HG02852 (cell line): Measurements from ENCODE around the gene EID3.
"Not testable (repeated sequence)": the region's sequence is repeated elsewhere in the genome, so short reads cannot be mapped to it uniquely, and the experiment has no call there.

Experiments used
- ATAC-seq: cut with Tn5 transposase; IDR thresholded peaks from one replicate; pipeline ENCODE4 v1.9.1; 2021; ENCODE audit warnings: mild to moderate bottlenecking, moderate library complexity; ENCODE audit not compliant: unreplicated experiment

The EID3 gene

DNA sequence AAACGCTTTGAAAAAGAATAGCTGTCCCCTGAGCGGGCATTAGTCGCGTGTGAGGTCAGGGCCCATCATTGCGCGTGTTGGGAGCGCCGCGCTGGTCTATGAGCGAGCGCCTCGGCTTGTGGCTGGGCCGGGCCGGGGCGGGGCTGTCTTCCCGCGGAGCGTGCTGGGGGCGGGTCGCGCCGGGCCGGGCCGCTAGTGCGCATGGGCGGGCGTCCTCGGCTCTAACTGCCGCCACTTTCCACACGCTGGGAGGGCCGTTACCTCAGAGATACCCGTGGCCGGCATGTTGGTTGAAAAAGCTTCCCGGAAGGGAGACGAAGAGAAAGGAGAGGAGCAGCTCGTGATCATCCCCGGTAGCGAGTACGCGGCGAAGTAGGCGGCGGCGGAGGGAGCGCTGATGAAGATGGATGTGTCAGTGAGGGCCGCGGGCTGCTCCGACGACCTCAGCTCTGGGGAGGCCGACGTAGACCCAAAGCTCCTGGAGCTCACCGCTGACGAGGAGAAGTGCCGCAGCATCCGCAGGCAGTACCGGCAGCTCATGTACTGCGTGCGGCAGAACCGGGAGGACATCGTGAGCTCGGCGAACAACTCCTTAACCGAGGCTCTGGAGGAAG is at the start of gene EID3:
Gene EID3 (plus strand): TSS at position 202 of the 614 bp plus-strand sequence. CDS start 196 bp downstream, at position 398.
- peak; percentile 79 for ATAC-seq

DNA sequence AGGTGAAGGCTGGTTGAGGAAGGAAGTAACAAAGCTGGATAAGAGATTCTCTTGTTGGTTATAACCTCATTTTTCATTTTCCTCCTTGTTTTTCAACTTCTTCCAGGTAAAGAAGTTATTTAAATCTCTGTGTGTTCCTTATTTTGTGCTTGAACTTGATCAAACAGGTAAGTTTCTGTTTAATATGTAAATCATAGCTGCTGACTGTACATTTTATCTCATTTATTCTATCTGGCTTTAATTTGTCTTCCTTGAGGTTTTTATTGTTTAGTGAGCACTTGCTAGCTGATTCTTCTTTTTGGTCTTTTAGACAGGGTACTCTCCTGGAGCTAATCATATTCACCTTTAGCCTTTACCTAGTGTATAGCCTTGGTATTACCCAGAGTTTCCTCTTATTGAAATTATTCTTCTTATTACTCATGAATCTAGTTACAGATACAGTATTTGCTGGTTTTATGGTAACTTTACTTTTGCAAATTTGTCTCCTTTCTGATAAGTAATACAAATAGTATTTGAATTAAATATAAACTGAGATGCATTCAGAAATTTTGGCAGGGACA is 45.5 kb upstream of the EID3 start:
- ATAC-seq = no peak

DNA sequence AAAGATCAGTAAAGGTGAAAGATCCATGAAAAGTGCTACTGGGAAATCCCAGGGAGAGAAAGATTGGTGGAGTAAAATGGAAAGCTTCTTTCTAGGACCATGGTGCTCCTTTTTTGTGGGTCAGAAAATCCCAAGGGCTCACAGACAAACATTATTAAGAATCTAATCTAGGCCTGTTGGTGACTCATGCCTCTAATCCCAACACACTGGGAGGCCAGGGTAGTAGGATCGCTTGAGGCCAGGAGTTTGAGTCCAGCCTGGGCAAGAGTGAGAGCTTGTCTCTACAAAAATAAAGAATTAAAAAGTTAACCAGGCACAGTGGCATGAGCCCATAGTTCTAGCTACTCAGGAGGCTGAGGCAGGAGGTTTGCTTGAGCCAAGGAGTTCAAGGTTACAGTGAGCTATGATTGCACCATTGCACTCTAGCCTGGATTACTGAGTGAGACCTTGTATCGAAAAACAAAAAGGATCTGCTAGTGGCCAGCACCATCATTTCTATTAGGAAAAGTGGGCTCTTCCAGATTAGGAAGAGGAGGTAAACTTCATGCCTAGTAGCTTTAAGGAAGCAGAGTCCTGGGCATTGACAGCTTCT is 45.0 kb upstream of the EID3 start:
- ATAC-seq = no peak

DNA sequence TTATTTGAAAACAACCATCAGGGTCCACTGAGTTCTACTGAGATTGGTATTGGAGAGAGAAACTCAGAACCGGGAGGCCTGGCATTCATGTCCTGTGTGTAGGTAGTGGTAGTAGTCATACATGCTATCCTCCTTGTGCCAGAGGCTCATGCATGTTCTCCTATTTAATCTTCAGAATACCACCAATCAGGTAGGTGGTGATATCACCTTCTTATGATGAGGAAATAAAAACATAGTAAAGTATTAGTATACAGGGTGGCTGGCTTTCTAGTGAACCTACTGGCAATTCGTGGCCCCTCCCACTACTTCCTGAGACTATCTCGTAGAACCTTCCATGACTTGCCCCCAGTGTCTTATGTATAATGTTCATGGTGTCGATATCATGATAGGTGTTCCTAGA is 40.5 kb upstream of the EID3 start:
- no peak for ATAC-seq

- no peak for ATAC-seq
Observed at GRCh38 chr12:104263580-104264358, 39.8 kb upstream of the EID3 start.

- ATAC-seq = not testable (repeated sequence)
Observed at GRCh38 chr12:104265436-104265835, 38.1 kb upstream of the EID3 start.

DNA sequence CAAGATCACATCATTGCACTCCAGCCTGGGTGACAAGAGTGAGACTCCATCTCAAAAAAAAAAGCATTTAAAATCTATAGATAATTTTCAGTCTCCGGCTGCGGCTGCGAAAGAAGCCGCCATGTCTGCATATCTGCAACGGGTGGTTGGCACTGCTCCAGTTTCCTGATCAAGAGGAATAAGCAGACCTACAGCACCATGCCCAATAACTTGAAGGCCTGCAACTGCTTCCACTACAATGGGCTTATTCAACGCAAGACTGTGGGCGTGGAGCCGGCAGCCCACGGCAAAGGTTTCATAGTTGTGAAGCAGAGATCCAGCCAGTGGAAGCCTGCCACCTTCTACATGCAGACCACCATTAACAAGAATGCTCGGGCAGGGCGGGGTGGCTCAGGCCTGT is 30.6 kb upstream of the EID3 start:
- no peak for ATAC-seq

DNA sequence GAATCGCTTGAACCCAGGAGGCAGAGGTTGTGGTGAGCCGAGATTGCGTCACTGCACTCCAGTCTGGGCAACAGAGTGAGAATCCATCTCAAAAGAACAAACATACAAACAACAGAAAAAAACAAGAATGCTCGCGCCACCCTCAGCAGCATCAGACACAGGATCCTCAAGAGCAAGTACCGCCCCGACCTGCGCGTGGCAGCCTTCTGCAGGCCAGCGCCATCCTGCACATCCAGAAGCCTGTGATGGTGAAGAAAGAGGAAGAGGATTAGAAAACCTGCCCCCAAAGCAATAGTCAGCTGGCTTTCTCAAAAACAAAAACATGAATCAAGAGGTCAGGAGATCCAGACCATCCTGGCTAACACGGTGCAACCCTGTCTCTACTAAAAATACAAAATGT is 30.0 kb upstream of the EID3 start:
- no peak for ATAC-seq

DNA sequence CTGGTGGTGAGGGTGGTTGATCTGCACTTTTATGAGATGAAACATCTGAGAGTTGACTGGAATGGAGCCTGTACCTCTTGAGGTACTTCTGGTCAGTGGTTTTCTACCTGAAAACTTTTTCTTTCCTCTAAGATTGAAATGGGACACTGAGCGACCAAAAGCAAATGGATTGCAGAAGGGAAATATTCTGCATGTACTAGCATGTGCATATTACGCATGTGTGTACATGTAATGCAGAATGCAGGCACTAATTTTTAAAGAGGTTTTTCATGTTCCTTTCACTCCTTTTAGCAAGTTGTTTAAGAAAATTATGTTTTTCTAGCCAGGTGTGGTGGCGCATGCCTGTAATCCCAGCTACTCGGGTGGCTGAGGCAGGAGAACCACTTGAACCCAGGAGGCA is 28.7 kb upstream of the EID3 start:
- no peak for ATAC-seq

DNA sequence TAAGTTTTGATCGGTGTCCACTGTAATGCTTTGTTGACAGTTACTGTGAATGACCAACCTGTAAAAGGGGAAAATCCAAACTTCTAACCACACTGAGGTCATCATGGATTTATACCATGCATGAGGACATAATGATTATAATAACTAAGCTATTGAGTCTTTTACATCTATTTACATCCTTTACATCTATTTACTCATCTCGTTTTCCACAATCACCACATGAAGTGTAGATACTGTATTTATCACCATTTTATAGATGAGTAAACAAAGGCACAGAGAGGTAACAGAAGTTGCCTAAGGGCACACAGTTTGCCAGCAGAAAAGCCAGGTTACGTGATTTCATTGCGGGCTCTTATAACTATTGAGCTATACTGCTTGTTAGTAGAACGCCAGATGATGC is 27.9 kb upstream of the EID3 start:
- no peak for ATAC-seq

DNA sequence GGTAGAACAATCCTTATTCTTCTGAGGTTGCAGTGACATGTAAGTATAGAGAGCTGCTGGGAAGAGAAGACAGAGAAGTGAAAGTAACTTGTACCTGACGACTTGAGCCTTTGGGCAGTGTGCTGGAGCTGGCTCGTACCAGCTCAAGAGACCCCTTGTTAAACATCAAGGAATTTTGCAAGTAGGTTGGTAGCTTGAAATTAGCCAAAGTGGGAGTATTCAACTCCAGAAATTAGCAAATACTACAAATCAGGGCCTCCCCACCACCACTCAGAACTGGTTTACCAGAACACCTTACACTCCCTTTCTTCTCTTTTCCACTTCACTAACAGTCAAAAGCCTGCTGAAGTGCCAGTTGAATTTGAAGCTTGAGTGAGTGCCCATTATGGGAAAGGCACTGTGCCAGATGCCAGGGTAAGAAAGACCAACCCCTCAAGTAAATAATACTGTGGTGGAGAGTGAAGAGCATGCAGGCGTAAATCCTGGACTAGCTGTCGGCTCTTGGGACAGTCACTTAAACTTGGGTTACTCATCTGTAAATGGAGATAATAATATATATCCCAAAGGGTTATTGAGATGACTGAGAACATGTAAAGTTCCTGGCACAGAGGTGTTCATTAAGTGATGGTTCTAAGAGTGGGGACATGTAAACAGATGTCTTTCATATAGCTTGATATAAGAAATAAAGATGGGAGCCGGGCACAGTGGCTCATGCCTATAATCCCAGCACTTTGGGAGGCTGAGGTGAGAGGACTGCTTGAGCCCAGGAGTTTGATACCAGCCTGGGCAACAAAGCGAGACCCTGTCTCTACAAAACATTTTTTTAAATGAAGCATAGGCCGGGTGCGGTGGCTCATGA is 27.0 kb upstream of the EID3 start:
- ATAC-seq = no peak

DNA sequence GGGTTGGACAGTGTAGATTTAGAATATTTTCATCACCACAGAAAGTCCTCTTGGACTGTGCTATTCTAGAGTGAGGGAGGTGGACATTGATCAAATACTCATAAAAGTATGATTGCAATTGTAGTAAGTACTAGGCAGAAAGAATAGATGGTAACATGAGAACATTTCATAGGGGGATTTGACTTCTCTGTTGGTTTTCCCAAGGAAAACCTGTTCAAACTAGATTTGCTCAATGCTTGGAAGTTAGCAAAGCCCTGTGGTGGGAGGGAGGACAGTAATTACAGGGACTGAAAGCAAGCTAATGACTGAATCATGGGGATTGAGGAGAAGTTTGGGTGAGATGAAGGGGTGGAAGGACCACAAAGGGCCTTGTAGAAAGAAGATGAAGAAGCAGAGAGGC is 24.4 kb upstream of the EID3 start:
- no peak for ATAC-seq

- ATAC-seq = no peak
Observed at GRCh38 chr12:104280111-104280510, 23.4 kb upstream of the EID3 start.

- no peak for ATAC-seq
Observed at GRCh38 chr12:104280717-104281458, 22.7 kb upstream of the EID3 start.

DNA sequence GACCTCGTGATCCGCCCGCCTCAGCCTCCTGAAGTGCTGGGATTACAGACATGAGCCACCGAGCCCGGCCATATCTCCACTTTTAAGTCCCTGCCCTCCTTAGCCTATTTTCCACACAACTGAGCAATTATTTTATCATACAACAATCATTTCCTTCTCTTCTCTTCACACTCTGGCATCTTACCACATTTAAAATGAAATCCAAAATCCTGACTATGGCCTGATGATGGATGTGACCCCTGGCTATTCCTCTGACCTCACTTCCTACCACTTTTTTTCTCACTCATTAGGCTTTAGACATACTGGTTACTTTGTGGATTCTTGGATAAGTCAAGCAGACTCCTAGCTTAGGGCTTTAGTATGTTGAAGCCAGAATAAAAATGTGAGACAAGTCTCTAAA is 21.9 kb upstream of the EID3 start:
- ATAC-seq = no peak

DNA sequence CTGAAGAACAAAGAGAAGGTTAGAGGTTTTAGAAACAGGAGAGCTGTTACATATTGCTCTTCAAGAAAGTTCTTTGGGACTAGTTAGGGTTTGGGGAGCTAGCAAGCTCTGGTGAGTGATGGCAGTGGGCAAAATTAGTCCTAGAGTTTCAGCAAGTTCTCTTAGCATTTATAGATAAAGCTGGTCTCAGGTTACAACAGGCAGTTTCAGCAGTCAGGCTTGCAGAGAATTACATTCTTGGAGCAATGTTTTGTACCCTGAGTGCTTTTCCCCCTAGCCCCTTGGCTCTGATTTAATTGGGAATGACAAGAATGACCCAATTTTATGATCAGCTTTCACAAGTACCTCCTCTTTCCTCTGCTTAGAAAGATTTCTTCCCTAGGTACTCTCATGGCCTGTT is 21.4 kb upstream of the EID3 start:
- no peak for ATAC-seq

- ATAC-seq = no peak
Observed at GRCh38 chr12:104285740-104286515, 17.6 kb upstream of the EID3 start.

DNA sequence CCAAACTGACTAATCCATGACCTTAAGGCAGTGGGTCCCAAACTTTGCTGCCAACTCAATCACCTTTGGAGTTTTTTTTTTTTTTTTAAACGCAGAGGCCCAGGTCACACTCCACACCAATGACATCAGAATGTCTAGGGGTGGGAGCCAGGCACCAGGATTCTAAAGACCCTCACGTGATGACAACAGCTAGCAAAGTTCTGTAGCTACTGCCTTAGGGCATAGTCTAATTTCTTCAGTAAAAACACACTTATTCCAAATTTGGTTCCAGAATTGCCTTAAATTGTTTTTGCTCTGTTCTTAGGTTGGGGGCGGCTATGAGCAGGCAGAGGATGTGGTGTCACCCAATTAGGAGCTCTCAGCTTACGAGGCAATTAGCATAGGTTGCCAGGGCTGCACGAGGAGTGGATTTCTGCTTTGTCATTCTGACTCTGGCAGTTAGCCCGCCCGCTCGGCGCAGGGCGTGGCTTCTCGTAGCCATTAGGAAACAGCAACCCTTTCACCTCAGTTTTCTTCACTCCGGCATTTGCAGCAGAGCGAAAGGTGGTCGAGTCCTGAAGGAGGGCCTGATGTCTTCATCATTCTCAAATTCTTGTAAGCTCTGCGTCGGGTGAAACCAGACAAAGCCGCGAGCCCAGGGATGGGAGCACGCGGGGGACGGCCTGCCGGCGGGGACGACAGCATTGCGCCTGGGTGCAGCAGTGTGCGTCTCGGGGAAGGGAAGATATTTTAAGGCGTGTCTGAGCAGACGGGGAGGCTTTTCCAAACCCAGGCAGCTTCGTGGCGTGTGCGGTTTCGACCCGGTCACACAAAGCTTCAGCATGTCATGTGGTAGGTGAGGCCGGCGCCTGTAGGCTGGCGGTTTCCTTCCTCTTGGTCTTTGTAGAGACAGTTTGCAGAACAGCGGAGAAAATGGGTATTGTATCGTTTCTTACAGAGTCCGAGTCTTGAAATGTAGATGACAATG is 16.7 kb upstream of the EID3 start:
- peak; percentile 88 for ATAC-seq
